Glutamatergic neuron (in vitro differentiated cells): ENCODE results near the gene PPFIA2. TPM values are rescaled to one million over a fixed set of nuclear protein-coding genes. Genes with fewer than 3 reads are reported as not detected.

ENCODE experiments used
- DNase-seq: peaks from one replicate; pipeline ENCODE4 v3.0.0; 2022
- H3K27ac Mint-ChIP-seq: one replicate; pipeline ENCODE4 v1.8.0; 2020; ENCODE audit warnings: mild to moderate bottlenecking, mixed read lengths, inconsistent platforms; ENCODE audit not compliant: unreplicated experiment
- H3K27me3 Mint-ChIP-seq: one replicate; pipeline ENCODE4 v1.8.0; 2020; ENCODE audit warnings: mild to moderate bottlenecking, moderate library complexity, mixed read lengths, inconsistent platforms; ENCODE audit not compliant: unreplicated experiment
- H3K36me3 Mint-ChIP-seq: one replicate; pipeline ENCODE4 v1.8.0; 2020; ENCODE audit warnings: mild to moderate bottlenecking, mixed read lengths, inconsistent platforms; ENCODE audit not compliant: unreplicated experiment
- H3K4me1 Mint-ChIP-seq: one replicate; pipeline ENCODE4 v1.8.0; 2020; ENCODE audit warnings: mild to moderate bottlenecking, low read depth, mixed read lengths, inconsistent platforms; ENCODE audit not compliant: unreplicated experiment
- H3K4me3 Mint-ChIP-seq: one replicate; pipeline ENCODE4 v1.8.0; 2020; ENCODE audit warnings: mild to moderate bottlenecking, mixed read lengths, inconsistent platforms; ENCODE audit not compliant: unreplicated experiment
- H3K9me3 Mint-ChIP-seq: one replicate; pipeline ENCODE4 v1.8.0; 2020; ENCODE audit warnings: mild to moderate bottlenecking, moderate library complexity, mixed read lengths, inconsistent platforms; ENCODE audit not compliant: unreplicated experiment
- CTCF ChIP-seq: fragments of 200-600 bp; sonication (generic); IDR thresholded peaks from one replicate; pipeline ENCODE4 v1.5.0; 2021; ENCODE audit not compliant: partially characterized antibody, unreplicated experiment
- total RNA-seq: library from RNA; stranded (reverse); fragmentation: NEBNext Ultra II Directional; extraction: Animal tissue kit (Norgen Biotek cat#: 25700); gene quantifications from one replicate; pipeline ENCODE4 v1.2.1, GENCODE V29; 2021; ENCODE audit not compliant: unreplicated experiment

PPFIA2 gene
- total RNA-seq, 1 donor from 2014 or later, result 31.1 TPM

- no peaks in the 10 kb centered on the region for H3K9me3 Mint-ChIP-seq
- no peak overlapping the region for H3K4me3 Mint-ChIP-seq
- no peak overlapping the region for H3K27ac Mint-ChIP-seq
These were observed 411.7 kb downstream of the PPFIA2 start for GRCh38 chr12:81347404-81347803.

GRCh38 chr12:81340910-81341309 is 418.2 kb downstream of the PPFIA2 start:
- TF ChIP-seq CTCF, result no peak
- no peaks in the 10 kb centered on the region for H3K36me3 Mint-ChIP-seq
- no peak for DNase-seq
- H3K27me3 Mint-ChIP-seq, result no peaks in the 10 kb centered on the region
- no peaks in the 10 kb centered on the region for H3K4me1 Mint-ChIP-seq
- no peak overlapping the region for H3K27ac Mint-ChIP-seq
- H3K4me3 Mint-ChIP-seq, result no peak overlapping the region
- no peaks in the 10 kb centered on the region for H3K9me3 Mint-ChIP-seq

More at GRCh38 chr12:81347404-81347803, 411.7 kb downstream of the PPFIA2 start:
- H3K27me3 Mint-ChIP-seq, result no peaks in the 10 kb centered on the region
- no peak for TF ChIP-seq CTCF
- no peaks in the 10 kb centered on the region for H3K36me3 Mint-ChIP-seq
- H3K4me1 Mint-ChIP-seq, result no peaks in the 10 kb centered on the region
- no peak for DNase-seq

GRCh38 chr12:81339071-81339470 is 420.1 kb downstream of the PPFIA2 start:
- TF ChIP-seq CTCF, result no peak
- H3K9me3 Mint-ChIP-seq, result no peaks in the 10 kb centered on the region
- no peaks in the 10 kb centered on the region for H3K36me3 Mint-ChIP-seq
- no peaks in the 10 kb centered on the region for H3K27me3 Mint-ChIP-seq
- no peaks in the 10 kb centered on the region for H3K4me1 Mint-ChIP-seq
- H3K4me3 Mint-ChIP-seq, result no peak overlapping the region
- no peak for DNase-seq
- no peak overlapping the region for H3K27ac Mint-ChIP-seq

- H3K27ac Mint-ChIP-seq, result no peak overlapping the region
- no peaks in the 10 kb centered on the region for H3K27me3 Mint-ChIP-seq
- no peaks in the 10 kb centered on the region for H3K9me3 Mint-ChIP-seq
- no peaks in the 10 kb centered on the region for H3K4me1 Mint-ChIP-seq
- no peak for TF ChIP-seq CTCF
- H3K4me3 Mint-ChIP-seq, result no peak overlapping the region
- no peaks in the 10 kb centered on the region for H3K36me3 Mint-ChIP-seq
- DNase-seq, result no peak
These were observed 421.3 kb downstream of the PPFIA2 start for GRCh38 chr12:81337886-81338285.

GRCh38 chr12:81333812-81334211 is 425.3 kb downstream of the PPFIA2 start:
- Mint-ChIP-seq H3K27me3 (no peaks in the 10 kb centered on the region), H3K4me1 (no peaks in the 10 kb centered on the region), H3K27ac (no peak overlapping the region), H3K36me3 (no peaks in the 10 kb centered on the region), H3K4me3 (no peak overlapping the region), H3K9me3 (no peaks in the 10 kb centered on the region)
- no peak for TF ChIP-seq CTCF
- DNase-seq, result no peak
